ENCODE data around the gene MRM2.

The MRM2 gene

GRCh38 chr7:2227699-2228098 lies 14.3 kb downstream of the MRM2 start:
- H3K9ac ChIP-seq = no peak overlapping the region
- no peak overlapping the region for H2AFZ ChIP-seq (ENCODE audit: low read depth)
- H3K36me3 ChIP-seq (ENCODE audit: insufficient read depth) = peaks cover 5% of the 10 kb centered on the region; the same call in 1 of the 2 replicates
- H3K79me2 ChIP-seq (ENCODE audit: insufficient read depth, low read depth) = peaks cover 39% of the 10 kb centered on the region; the same call in 1 of the 2 replicates
- no peak overlapping the region for H3K27ac ChIP-seq
- no peak overlapping the region for H3K4me2 ChIP-seq
- H3K4me1 ChIP-seq (ENCODE audit: low read depth, poor library complexity, severe bottlenecking) = peaks cover 11% of the 10 kb centered on the region
- H3K4me3 ChIP-seq (IDR thresholded peaks at IDR 0.05; ENCODE audit: insufficient read depth, low read depth, low read length) = no peak overlapping the region
- no peak for TF ChIP-seq CTCF (conservative IDR thresholded peaks at IDR 0.05; ENCODE audit: low read depth, low read length)
- H4K20me1 ChIP-seq (ENCODE audit: insufficient read depth) = peaks cover 3% of the 10 kb centered on the region; the same call in 1 of the 2 replicates
- no peaks in the 10 kb centered on the region for H3K27me3 ChIP-seq (ENCODE audit: insufficient read depth, low read depth)

GRCh38 chr7:2225830-2226229 lies 16.2 kb downstream of the MRM2 start:
- peaks cover 1% of the 10 kb centered on the region for H3K4me1 ChIP-seq (ENCODE audit: low read depth, poor library complexity, severe bottlenecking)
- H3K4me2 ChIP-seq = no peak overlapping the region
- H3K4me3 ChIP-seq (IDR thresholded peaks at IDR 0.05; ENCODE audit: insufficient read depth, low read depth, low read length) = no peak overlapping the region
- no peak for TF ChIP-seq CTCF (conservative IDR thresholded peaks at IDR 0.05; ENCODE audit: low read depth, low read length)
- no peak overlapping the region for H3K27ac ChIP-seq
- H4K20me1 ChIP-seq (ENCODE audit: insufficient read depth) = peaks cover 2% of the 10 kb centered on the region; the same call in 1 of the 2 replicates
- peaks cover 12% of the 10 kb centered on the region; the same call in 1 of the 2 replicates for H3K36me3 ChIP-seq (ENCODE audit: insufficient read depth)
- H3K79me2 ChIP-seq (ENCODE audit: insufficient read depth, low read depth) = peaks cover 22% of the 10 kb centered on the region; the same call in 1 of the 2 replicates
- H3K27me3 ChIP-seq (ENCODE audit: insufficient read depth, low read depth) = no peaks in the 10 kb centered on the region
- H2AFZ ChIP-seq (ENCODE audit: low read depth) = no peak overlapping the region
- H3K9ac ChIP-seq = no peak overlapping the region

- Histone ChIP-seq H3K9ac (no peak overlapping the region), H4K20me1 (ENCODE audit: insufficient read depth) (no peaks in the 10 kb centered on the region), H3K27ac (no peak overlapping the region), H3K27me3 (ENCODE audit: insufficient read depth, low read depth) (no peaks in the 10 kb centered on the region), H2AFZ (ENCODE audit: low read depth) (no peak overlapping the region), H3K79me2 (ENCODE audit: insufficient read depth, low read depth) (peaks cover 17% of the 10 kb centered on the region; the same call in 1 of the 2 replicates), H3K36me3 (ENCODE audit: insufficient read depth) (peaks cover 12% of the 10 kb centered on the region; the same call in 1 of the 2 replicates), H3K4me2 (no peak overlapping the region), H3K4me1 (ENCODE audit: low read depth, poor library complexity, severe bottlenecking) (no peaks in the 10 kb centered on the region), H3K4me3 (IDR thresholded peaks at IDR 0.05; ENCODE audit: insufficient read depth, low read depth, low read length) (no peak overlapping the region)
- TF ChIP-seq CTCF (conservative IDR thresholded peaks at IDR 0.05; ENCODE audit: low read depth, low read length) = no peak
Measured at GRCh38 chr7:2225336-2225735, 16.7 kb downstream of the MRM2 start.

- H3K36me3 ChIP-seq (ENCODE audit: insufficient read depth) = peaks cover 12% of the 10 kb centered on the region; the same call in 1 of the 2 replicates
Measured at GRCh38 chr7:2224934-2225333, 17.1 kb downstream of the MRM2 start.

More at GRCh38 chr7:2224934-2225333, 17.1 kb downstream of the MRM2 start:
- Histone ChIP-seq H2AFZ (ENCODE audit: low read depth) (no peak overlapping the region), H3K27ac (no peak overlapping the region), H3K4me1 (ENCODE audit: low read depth, poor library complexity, severe bottlenecking) (no peaks in the 10 kb centered on the region), H3K79me2 (ENCODE audit: insufficient read depth, low read depth) (peaks cover 13% of the 10 kb centered on the region; the same call in 1 of the 2 replicates), H3K27me3 (ENCODE audit: insufficient read depth, low read depth) (no peaks in the 10 kb centered on the region), H3K4me2 (no peak overlapping the region), H3K4me3 (IDR thresholded peaks at IDR 0.05; ENCODE audit: insufficient read depth, low read depth, low read length) (no peak overlapping the region), H3K9ac (no peak overlapping the region), H4K20me1 (ENCODE audit: insufficient read depth) (no peaks in the 10 kb centered on the region)
- TF ChIP-seq CTCF (conservative IDR thresholded peaks at IDR 0.05; ENCODE audit: low read depth, low read length) = no peak

Measured in KMS-11 (cell line).